ENCODE data around the gene CARD11.

The CARD11 gene

DNA sequence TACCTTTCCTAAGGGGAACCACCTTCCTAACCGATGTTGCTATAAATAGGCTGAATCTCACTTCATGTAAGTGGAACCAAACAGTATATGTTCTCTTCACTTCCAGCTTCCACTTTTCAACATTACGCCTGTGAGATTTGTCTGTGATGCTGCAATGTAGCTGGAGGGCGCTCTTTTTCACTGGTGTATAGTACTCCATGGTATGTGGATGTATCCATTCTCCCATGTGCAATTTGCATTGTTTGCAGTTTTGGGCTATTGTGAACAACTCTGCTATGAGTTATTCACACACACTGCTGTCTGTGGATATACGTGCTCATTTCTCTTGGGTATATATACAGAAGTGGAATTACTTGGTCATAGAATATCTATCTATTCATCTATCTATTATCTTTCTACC is 123.6 kb downstream of the CARD11 start:
- no peaks in the 10 kb centered on the region for H3K36me3 Mint-ChIP-seq (ENCODE audit: low read depth)
- H3K27ac Mint-ChIP-seq: no peak overlapping the region
- no peak overlapping the region for H3K4me3 Mint-ChIP-seq
- peaks cover 25% of the 10 kb centered on the region for H3K27me3 Mint-ChIP-seq (ENCODE audit: low read depth, poor library complexity)
- TF ChIP-seq, protein P1, sequence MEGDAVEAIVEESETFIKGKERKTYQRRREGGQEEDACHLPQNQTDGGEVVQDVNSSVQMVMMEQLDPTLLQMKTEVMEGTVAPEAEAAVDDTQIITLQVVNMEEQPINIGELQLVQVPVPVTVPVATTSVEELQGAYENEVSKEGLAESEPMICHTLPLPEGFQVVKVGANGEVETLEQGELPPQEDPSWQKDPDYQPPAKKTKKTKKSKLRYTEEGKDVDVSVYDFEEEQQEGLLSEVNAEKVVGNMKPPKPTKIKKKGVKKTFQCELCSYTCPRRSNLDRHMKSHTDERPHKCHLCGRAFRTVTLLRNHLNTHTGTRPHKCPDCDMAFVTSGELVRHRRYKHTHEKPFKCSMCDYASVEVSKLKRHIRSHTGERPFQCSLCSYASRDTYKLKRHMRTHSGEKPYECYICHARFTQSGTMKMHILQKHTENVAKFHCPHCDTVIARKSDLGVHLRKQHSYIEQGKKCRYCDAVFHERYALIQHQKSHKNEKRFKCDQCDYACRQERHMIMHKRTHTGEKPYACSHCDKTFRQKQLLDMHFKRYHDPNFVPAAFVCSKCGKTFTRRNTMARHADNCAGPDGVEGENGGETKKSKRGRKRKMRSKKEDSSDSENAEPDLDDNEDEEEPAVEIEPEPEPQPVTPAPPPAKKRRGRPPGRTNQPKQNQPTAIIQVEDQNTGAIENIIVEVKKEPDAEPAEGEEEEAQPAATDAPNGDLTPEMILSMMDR (IDR thresholded peaks at IDR 0.05): no peak
- peaks cover 15% of the 10 kb centered on the region for H3K4me1 Mint-ChIP-seq
- no peak for DNase-seq
- H3K9me3 Mint-ChIP-seq: no peaks in the 10 kb centered on the region

DNA sequence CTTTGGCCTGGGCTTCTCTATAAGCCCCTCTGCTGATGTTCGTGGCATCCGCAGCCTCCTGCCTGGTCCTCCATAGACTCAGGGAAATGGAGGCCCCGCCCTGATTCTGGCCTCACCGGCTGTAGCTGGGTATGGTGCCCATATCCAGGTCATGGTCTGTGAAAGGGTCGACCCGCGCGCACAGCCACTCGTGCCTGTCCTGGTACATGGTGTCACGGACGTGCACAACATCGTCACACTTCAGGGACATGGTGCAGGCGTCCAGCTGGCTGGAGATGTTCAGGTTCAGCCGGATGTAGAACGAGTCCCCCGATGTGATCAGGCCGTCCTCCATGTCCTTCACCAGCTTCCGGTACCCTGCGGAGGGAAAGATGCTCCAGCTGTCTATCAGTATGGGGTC is 124.4 kb downstream of the CARD11 start:
- no peak overlapping the region for H3K4me3 Mint-ChIP-seq
- TF ChIP-seq, protein P1 (IDR thresholded peaks at IDR 0.05): no peak

DNA sequence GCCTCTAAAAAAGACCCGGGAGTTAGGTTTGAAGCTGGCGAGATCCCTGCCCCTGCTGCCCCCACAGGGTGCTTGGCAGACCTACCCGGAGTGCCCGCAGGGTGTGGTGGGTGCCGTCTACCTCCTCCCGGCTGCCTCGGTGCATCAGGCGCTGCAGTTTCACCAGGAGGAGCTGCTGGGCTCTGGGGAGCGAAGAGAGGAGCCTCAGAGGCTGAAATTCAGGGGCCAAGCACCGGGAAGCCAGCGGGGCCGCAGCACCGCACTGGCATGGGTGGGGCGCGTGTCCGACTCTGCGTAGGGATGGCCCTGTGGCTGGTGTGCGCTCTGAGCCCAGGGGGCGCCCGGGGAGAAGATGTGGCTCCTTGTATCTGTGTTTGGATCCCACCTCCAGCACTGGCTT is 125.3 kb downstream of the CARD11 start:
- H3K4me3 Mint-ChIP-seq: no peak overlapping the region
- H3K9me3 Mint-ChIP-seq: no peaks in the 10 kb centered on the region
- no peak overlapping the region for H3K27ac Mint-ChIP-seq
- peaks cover 15% of the 10 kb centered on the region for H3K4me1 Mint-ChIP-seq
- TF ChIP-seq, protein P1 (IDR thresholded peaks at IDR 0.05): no peak
- peaks cover 25% of the 10 kb centered on the region for H3K27me3 Mint-ChIP-seq (ENCODE audit: low read depth, poor library complexity)
- H3K36me3 Mint-ChIP-seq (ENCODE audit: low read depth): no peaks in the 10 kb centered on the region
- DNase-seq: no peak

More for the DNA sequence above, 124.4 kb downstream of the CARD11 start:
- H3K27ac Mint-ChIP-seq: no peak overlapping the region
- no peak for DNase-seq
- H3K27me3 Mint-ChIP-seq (ENCODE audit: low read depth, poor library complexity): peaks cover 25% of the 10 kb centered on the region
- peaks cover 15% of the 10 kb centered on the region for H3K4me1 Mint-ChIP-seq
- no peaks in the 10 kb centered on the region for H3K9me3 Mint-ChIP-seq
- H3K36me3 Mint-ChIP-seq (ENCODE audit: low read depth): no peaks in the 10 kb centered on the region

DNA sequence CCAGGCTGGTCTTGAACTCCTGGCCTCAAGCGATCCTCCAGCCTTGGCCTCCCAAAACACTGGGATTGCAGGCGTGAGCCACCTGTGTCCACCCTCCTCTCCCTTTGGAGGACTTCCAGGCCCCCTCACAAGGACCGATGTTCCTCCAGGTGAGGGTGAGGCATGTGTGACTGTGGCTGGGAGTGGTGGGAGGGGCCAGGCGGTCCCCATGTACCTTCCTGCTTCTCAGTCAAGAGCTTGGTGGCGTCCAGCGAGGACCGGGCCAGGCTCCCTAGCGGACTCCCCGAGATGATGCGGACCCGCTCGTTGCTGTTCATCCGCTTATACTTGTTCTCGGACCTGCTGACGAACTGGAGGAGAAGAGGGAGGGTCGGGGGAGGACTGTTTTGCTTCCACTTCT is 128.6 kb downstream of the CARD11 start:
- H3K27ac Mint-ChIP-seq: no peak overlapping the region
- no peaks in the 10 kb centered on the region for H3K9me3 Mint-ChIP-seq
- no peak overlapping the region for H3K4me3 Mint-ChIP-seq
- peaks cover 10% of the 10 kb centered on the region for H3K4me1 Mint-ChIP-seq
- H3K27me3 Mint-ChIP-seq (ENCODE audit: low read depth, poor library complexity): peaks cover 24% of the 10 kb centered on the region
- TF ChIP-seq, protein P1 (IDR thresholded peaks at IDR 0.05): no peak
- no peak for DNase-seq
- H3K36me3 Mint-ChIP-seq (ENCODE audit: low read depth): no peaks in the 10 kb centered on the region

DNA sequence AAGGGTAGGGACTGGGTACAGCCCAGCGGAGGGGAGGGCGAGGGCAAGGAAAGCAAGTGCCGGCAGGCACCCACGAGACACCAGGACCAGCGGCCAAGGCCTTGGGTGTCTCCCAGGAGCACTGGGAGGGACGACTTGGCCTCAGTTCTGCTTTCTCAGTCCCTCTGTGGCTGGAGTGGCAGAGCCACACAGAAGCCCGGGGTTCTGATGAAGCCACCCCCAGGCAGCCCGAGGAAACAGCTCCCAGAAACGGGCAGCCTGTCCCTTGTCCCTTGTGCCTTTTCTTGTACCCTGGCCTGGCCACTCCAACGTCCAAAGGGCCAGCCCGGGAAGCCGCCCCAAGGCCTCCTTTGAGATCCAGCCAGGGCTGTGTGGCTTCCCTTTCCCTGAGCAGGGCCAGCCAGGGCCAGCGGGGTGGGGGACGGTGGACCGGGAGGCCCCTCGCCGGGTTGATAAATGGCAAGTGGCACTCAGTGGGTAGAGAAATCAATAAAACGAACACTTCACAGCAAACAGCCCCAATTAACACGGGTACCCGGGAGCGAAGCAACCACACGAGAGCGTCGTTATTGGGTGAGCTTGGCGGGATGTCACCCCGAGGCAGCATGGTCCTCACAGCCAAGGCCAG is 129.8 kb downstream of the CARD11 start:
- Mint-ChIP-seq H3K27me3 (ENCODE audit: low read depth, poor library complexity) (peaks cover 20% of the 10 kb centered on the region), H3K36me3 (ENCODE audit: low read depth) (no peaks in the 10 kb centered on the region), H3K27ac (no peak overlapping the region), H3K4me3 (no peak overlapping the region), H3K9me3 (no peaks in the 10 kb centered on the region), H3K4me1 (peaks cover 10% of the 10 kb centered on the region)
- no peak for DNase-seq
- TF ChIP-seq, protein P1 (IDR thresholded peaks at IDR 0.05): no peak

Data from nephron progenitor cell (in vitro differentiated cells).